ENCODE data around the gene CYP2R1. TPM values are rescaled to one million over a fixed set of nuclear protein-coding genes. Genes with fewer than 3 reads are reported as not detected.

Gene CYP2R1
- total RNA-seq, 1 donor from 2014 or later: 12.1 TPM

- Mint-ChIP-seq H3K27ac (no peak overlapping the region), H3K4me1 (ENCODE audit: unreplicated experiment) (peaks cover 10% of the 10 kb centered on the region), H3K4me3 (no peak overlapping the region), H3K9me3 (no peaks in the 10 kb centered on the region), H3K36me3 (peaks cover 3% of the 10 kb centered on the region), H3K27me3 (no peaks in the 10 kb centered on the region)
- no peak for DNase-seq (ENCODE audit: extremely low spot score, unreplicated experiment)
- TF ChIP-seq, protein P1, sequence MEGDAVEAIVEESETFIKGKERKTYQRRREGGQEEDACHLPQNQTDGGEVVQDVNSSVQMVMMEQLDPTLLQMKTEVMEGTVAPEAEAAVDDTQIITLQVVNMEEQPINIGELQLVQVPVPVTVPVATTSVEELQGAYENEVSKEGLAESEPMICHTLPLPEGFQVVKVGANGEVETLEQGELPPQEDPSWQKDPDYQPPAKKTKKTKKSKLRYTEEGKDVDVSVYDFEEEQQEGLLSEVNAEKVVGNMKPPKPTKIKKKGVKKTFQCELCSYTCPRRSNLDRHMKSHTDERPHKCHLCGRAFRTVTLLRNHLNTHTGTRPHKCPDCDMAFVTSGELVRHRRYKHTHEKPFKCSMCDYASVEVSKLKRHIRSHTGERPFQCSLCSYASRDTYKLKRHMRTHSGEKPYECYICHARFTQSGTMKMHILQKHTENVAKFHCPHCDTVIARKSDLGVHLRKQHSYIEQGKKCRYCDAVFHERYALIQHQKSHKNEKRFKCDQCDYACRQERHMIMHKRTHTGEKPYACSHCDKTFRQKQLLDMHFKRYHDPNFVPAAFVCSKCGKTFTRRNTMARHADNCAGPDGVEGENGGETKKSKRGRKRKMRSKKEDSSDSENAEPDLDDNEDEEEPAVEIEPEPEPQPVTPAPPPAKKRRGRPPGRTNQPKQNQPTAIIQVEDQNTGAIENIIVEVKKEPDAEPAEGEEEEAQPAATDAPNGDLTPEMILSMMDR (conservative IDR thresholded peaks at IDR 0.05): no peak
Observed at GRCh38 chr11:14858404-14858803, 33.6 kb downstream of the CYP2R1 start.

GRCh38 chr11:14857621-14858020 is 34.4 kb downstream of the CYP2R1 start:
- no peak for DNase-seq (ENCODE audit: extremely low spot score, unreplicated experiment)
- no peak overlapping the region for H3K27ac Mint-ChIP-seq
- TF ChIP-seq, protein P1 (conservative IDR thresholded peaks at IDR 0.05): no peak
- H3K4me1 Mint-ChIP-seq (ENCODE audit: unreplicated experiment): peaks cover 10% of the 10 kb centered on the region
- H3K9me3 Mint-ChIP-seq: no peaks in the 10 kb centered on the region
- H3K27me3 Mint-ChIP-seq: no peaks in the 10 kb centered on the region
- H3K4me3 Mint-ChIP-seq: no peak overlapping the region
- H3K36me3 Mint-ChIP-seq: peaks cover 3% of the 10 kb centered on the region

GRCh38 chr11:14855890-14856289 is 36.1 kb downstream of the CYP2R1 start:
- no peaks in the 10 kb centered on the region for H3K27me3 Mint-ChIP-seq
- H3K4me3 Mint-ChIP-seq: no peak overlapping the region
- no peaks in the 10 kb centered on the region for H3K36me3 Mint-ChIP-seq
- H3K4me1 Mint-ChIP-seq (ENCODE audit: unreplicated experiment): peaks cover 10% of the 10 kb centered on the region
- TF ChIP-seq, protein P1 (conservative IDR thresholded peaks at IDR 0.05): no peak
- no peak overlapping the region for H3K27ac Mint-ChIP-seq
- no peak for DNase-seq (ENCODE audit: extremely low spot score, unreplicated experiment)
- H3K9me3 Mint-ChIP-seq: no peaks in the 10 kb centered on the region

DNA sequence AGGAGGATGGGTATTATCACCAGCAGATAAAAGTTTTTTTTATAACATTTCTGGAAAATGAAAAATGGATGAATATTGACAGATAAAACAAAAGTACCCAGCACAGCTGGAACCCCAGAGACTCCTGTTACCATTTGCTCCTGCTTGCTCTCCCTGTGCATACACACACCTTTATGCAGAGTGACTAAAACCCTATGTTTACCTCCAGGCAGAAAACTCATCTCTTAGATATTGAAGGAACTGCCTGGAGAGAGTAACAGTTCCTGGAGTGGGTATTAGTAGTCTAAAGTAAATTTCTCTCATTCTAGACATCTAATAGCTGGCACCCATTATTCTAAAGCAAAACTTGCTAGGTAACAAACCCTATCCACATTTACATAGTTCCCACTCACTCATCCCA is 38.0 kb downstream of the CYP2R1 start:
- TF ChIP-seq, protein P1 (conservative IDR thresholded peaks at IDR 0.05): no peak
- Mint-ChIP-seq H3K4me3 (no peak overlapping the region), H3K4me1 (ENCODE audit: unreplicated experiment) (peaks cover 10% of the 10 kb centered on the region), H3K9me3 (no peaks in the 10 kb centered on the region), H3K27me3 (no peaks in the 10 kb centered on the region), H3K27ac (no peak overlapping the region), H3K36me3 (no peaks in the 10 kb centered on the region)
- no peak for DNase-seq (ENCODE audit: extremely low spot score, unreplicated experiment)

- Mint-ChIP-seq H3K4me3 (no peak overlapping the region), H3K27ac (no peak overlapping the region), H3K4me1 (ENCODE audit: unreplicated experiment) (peaks cover 9% of the 10 kb centered on the region), H3K9me3 (no peaks in the 10 kb centered on the region), H3K36me3 (no peaks in the 10 kb centered on the region), H3K27me3 (no peaks in the 10 kb centered on the region)
- no peak for DNase-seq (ENCODE audit: extremely low spot score, unreplicated experiment)
- TF ChIP-seq, protein P1 (conservative IDR thresholded peaks at IDR 0.05): no peak
Observed at GRCh38 chr11:14852571-14853177, 39.4 kb downstream of the CYP2R1 start.

DNA sequence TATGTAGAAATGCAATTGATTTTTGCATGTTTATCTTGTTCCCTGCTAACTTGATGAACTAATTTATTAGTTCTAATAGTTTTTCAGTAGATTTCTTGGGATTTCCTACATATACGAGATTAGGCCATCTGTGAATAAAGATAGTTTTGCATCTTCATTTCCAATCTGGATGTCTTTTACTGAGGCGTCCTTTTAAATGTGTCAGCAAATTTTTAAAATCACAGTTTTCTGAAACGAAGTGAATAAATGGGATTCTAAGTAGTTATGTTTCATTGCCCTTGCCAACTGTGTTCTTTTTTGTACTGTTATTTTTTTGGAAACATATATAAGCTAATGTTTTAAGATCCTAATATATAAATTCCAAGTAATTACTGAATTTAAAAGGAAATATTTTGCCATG is 50.0 kb downstream of the CYP2R1 start:
- TF ChIP-seq, protein P1 (conservative IDR thresholded peaks at IDR 0.05): no peak
- Mint-ChIP-seq H3K36me3 (peaks cover 20% of the 10 kb centered on the region), H3K9me3 (peaks cover 5% of the 10 kb centered on the region), H3K4me3 (no peak overlapping the region), H3K4me1 (ENCODE audit: unreplicated experiment) (no peaks in the 10 kb centered on the region), H3K27me3 (no peaks in the 10 kb centered on the region), H3K27ac (no peak overlapping the region)
- no peak for DNase-seq (ENCODE audit: extremely low spot score, unreplicated experiment)

Data from type B pancreatic cell (in vitro differentiated cells).